Activated CD8-positive, alpha-beta memory T cell treated with anti-CD3 and anti-CD28 coated beads for 4 hours (primary cell): ENCODE measurements around the gene KRTAP5-3.

Experiments used
- DNase-seq, 2 donors: peaks; one replicate each; pipeline ENCODE4 v3.0.0-alpha.2; 2020; ENCODE audit warnings: low read depth in 2 of 2

Gene KRTAP5-3

GRCh38 chr11:1643146-1643690 lies 35.0 kb upstream of the KRTAP5-3 start:
- DNase-seq = no peak

- DNase-seq = no peak
These were observed 34.3 kb upstream of the KRTAP5-3 start for GRCh38 chr11:1642288-1643145.

- no peak for DNase-seq
These were observed 32.8 kb upstream of the KRTAP5-3 start for GRCh38 chr11:1641096-1641495.

GRCh38 chr11:1640076-1640946 lies 32.0 kb upstream of the KRTAP5-3 start:
- no peak for DNase-seq

- no peak for DNase-seq
These were observed 31.4 kb upstream of the KRTAP5-3 start for GRCh38 chr11:1639666-1640065.

DNA sequence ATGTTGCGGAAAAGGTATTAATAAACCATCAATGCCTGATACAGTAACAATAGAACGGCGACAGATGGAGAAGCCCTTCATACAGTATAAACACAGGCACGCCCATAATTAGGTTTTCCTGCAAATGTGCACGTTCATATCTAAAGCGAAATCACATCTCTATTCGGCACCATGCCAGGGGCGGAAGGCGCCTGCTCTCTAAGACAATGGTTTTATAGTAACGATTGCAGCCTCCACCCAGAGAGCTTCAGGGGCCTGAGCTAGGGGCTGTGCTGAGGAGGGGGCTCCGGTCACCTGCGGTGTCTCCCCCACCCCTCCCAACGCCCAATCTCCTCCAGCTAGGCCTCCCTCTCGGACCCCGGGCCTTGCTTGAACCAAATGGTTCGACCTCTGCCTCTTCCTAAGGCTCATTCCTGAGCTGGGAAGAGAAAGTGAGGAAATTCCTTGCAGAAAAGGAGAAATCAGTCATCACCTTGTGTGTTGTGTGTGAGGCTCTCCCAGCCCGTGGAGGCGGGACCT lies 30.9 kb upstream of the KRTAP5-3 start:
- no peak for DNase-seq

DNA sequence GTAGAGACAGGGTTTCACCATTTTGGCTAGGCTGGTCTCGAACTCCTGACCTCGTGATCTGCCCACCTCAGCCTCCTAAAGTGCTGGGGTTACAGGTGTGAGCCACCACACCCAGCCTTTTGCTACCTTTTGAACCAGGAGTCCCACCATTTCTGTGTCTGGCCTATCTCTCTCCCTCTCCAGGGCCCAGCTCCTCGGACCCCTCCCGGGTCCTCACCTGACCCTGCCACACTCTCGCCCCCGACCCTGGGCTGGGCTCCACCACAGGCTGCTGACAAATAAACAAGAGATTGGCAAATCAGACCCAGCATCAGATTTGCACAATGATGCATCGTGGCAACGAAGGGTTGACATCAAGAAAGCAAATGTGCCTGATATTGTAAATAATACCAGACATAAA lies 30.1 kb upstream of the KRTAP5-3 start:
- no peak for DNase-seq

- DNase-seq = no peak
These were observed 29.4 kb upstream of the KRTAP5-3 start for GRCh38 chr11:1637628-1638027.

DNA sequence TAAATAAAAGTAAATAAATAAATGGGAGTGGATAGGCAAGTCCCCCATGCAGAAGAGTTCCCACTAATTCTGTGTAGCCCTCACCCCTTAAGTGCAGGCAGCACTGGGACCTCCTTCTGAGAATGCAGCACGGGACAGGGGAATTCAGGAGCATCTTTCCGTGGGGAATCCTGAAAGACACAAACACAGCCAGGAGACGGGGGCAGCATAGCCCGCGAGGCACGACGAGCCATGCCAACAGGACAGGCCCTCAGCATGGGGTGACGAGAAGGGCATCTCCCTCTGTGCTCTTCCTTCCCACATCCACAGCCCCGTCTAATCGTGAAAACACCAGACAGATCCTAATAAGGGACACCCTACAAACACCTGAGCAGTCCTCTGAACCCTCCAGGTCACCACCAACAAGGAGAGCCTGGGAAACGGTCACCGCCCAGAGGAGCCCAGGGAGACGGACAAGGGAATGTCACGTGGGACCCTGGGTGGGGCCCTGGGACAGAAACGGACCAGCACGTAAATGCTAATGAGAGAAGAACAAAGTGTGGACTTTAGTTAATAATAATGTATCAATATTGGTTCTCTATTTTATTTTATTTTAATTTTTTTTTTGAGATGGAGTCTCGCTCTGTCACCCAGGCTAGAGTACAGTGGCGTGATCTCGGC lies 28.2 kb upstream of the KRTAP5-3 start:
- DNase-seq = no peak

GRCh38 chr11:1633864-1634263 lies 25.6 kb upstream of the KRTAP5-3 start:
- no peak for DNase-seq

DNA sequence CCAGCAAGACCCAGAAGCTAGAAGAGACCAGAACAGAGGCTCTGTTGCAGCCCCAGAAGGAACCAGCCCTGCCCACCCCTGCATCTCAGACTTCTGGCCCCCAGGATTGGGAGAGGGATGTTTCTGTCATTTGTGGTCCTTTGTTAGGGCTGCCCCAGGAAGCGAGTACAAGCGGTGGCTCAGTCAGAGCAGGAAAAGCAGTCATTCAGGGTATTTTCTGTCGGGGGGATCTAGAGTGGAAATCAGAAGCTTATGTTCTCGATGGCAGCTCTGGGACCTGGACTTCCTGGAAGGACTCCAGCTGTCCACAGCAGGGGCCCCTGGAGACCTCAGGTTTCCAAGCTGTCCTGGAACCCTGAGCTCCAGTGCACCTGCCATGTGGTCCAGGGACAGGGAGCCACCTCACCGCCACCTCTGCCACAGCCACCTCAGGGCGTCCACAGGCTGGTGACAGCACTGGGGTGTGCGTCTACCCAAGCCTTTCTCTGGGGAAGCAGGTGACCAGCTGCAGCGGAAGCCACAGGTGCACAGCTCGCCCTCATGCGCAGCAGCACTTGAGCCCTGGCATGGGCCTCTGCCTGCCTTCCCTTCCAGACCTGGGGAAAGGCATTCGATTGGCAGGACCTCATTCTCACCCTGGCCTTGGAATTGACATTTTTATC lies 23.9 kb upstream of the KRTAP5-3 start:
- DNase-seq = no peak

- no peak for DNase-seq
These were observed 22.9 kb upstream of the KRTAP5-3 start for GRCh38 chr11:1631066-1631568.

DNA sequence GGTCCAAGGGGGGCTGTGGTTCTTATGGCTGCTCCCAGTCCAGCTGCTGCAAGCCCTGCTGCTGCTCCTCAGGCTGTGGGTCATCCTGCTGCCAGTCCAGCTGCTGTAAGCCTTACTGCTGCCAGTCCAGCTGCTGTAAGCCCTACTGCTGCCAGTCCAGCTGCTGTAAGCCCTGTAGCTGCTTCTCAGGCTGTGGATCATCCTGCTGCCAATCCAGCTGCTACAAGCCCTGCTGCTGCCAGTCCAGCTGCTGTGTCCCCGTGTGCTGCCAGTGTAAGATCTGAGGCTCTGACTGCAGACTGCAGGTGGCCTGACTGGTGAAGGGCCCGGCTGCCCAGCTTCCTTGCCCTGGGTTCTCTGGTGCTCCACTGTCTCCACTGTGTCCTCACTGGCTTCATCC lies 22.0 kb upstream of the KRTAP5-3 start:
- no peak for DNase-seq

DNA sequence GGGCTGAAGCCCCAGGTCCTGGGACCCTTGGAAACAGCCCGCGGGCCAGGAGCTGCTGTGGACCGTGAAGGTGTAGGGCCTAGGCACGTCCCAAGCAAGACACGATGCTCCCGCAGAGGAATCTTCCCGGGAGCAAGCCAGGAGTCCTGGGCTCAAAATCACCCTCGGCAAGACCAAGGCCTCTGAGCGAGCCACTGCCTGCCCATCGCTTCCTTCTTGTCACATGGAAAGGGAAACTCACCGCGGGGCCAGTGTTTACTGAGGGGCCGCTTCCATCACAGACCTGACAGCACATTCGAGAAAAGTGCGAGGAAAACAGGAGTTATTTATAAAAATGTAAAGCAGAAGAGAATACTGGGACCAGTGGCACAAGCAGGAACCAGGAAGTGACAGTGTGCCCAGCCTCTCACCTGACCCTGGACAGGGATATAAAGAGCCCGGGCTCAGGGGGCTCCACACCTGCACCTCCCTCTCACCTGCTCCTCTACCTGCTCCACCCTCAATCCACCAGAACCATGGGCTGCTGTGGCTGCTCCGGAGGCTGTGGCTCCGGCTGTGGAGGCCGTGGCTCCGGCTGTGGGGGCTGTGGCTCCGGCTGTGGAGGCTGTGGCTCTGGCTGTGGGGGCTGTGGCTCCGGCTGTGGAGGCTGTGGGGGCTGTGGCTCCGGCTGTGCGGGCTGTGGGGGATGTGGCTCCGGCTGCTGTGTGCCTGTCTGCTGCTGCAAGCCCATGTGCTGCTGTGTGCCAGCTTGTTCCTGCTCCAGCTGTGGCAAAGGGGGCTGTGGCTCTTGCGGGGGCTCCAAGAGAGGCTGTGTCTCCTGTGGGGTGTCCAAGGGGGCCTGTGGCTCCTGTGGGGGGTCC lies 21.3 kb upstream of the KRTAP5-3 start, which contains the start of gene KRTAP5-5:
Gene KRTAP5-5 (plus strand): TSS at position 450 of the 860 bp plus-strand sequence. CDS start 66 bp downstream, at position 516.
- no peak for DNase-seq

GRCh38 chr11:1628506-1629325 lies 20.5 kb upstream of the KRTAP5-3 start:
- DNase-seq = peak; percentile 22 to 28

- no peak for DNase-seq
These were observed 17.3 kb upstream of the KRTAP5-3 start for GRCh38 chr11:1625541-1625940.

DNA sequence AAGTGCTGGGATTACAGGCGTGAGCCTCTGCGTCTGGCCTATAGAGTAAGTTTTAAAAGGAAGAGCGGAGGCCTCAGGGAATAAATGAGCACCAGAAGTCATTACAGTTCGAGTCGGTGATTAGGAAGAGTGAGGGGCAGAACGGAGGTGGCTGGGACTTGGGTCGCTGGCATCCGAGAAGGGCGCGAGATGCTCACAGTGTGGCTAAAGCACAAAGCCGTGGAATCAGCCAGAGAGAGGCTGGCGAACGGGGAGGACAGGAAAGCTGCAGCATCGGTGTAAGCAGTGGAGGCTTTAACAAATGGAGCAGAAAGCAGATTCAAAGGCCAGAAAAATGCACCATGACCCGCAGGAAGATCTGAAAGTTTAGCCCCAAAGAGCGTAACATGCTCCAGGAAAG lies 16.4 kb upstream of the KRTAP5-3 start:
- no peak for DNase-seq

DNA sequence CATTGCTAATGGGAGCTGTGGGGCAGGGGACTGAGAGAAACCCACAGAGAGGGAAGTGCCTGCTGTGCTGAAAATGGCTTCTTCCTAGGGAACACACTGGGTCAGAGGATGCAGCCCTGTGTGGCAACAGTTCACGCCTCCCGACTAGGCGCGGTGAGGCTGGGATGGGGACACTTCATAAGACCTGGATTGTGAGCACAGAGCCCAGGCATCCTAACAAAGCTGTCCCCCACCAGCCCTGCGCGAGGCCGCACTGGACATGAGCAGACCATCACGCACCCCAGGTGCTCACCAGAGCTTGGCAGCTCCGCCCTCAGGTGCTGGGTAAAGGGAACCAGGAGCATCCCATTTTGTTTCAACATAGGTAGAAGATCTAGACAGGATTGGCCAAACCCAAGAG lies 15.5 kb upstream of the KRTAP5-3 start:
- no peak for DNase-seq

- DNase-seq = no peak
These were observed 13.8 kb upstream of the KRTAP5-3 start, which contains the start of gene KRTAP5-4 for GRCh38 chr11:1622086-1622485. Gene KRTAP5-4, minus strand, starts transcription at chr11:1622138. Its CDS starts 45 bp downstream, at chr11:1622093.
